HT-29 (cell line): ENCODE measurements around the gene CAP1. TPM values are rescaled to one million over a fixed set of nuclear protein-coding genes. Genes with fewer than 3 reads are reported as not detected.

Experiments
- DNase-seq: peaks from one replicate; pipeline ENCODE4 v3.0.0-alpha.2; 2015; ENCODE audit warnings: low spot score
- total RNA-seq: library from RNA; depleted of rRNA; stranded (reverse); fragments of >200 nt; shearing (Covaris generic); gene quantifications from 2 replicates; pipeline ENCODE4 v1.2.3, GENCODE V29; 2014

The CAP1 gene
- total RNA-seq, 1 experiment from 2014 or later: 169 TPM

- DNase-seq: no peak
Measured at GRCh38 chr1:40058453-40059337, 18.2 kb downstream of the CAP1 start.

GRCh38 chr1:40059338-40059959, 18.9 kb downstream of the CAP1 start:
- peak; percentile 37 for DNase-seq

- no peak for DNase-seq
Measured at GRCh38 chr1:40059960-40060750, 19.6 kb downstream of the CAP1 start.

- DNase-seq: no peak
Measured at GRCh38 chr1:40064797-40065499, 24.4 kb downstream of the CAP1 start.

- no peak for DNase-seq
Measured at GRCh38 chr1:40067023-40067422, 26.5 kb downstream of the CAP1 start.

GRCh38 chr1:40067851-40068250, 27.3 kb downstream of the CAP1 start:
- no peak for DNase-seq

- DNase-seq: no peak
Measured at GRCh38 chr1:40072142-40072541, 31.6 kb downstream of the CAP1 start.

GRCh38 chr1:40073062-40073461, 32.5 kb downstream of the CAP1 start:
- DNase-seq: no peak

GRCh38 chr1:40075266-40075665, 34.7 kb downstream of the CAP1 start:
- DNase-seq: no peak

- no peak for DNase-seq
Measured at GRCh38 chr1:40076895-40077312, 36.4 kb downstream of the CAP1 start.

GRCh38 chr1:40078512-40079333, 38.2 kb downstream of the CAP1 start:
- DNase-seq: peak; percentile 96

GRCh38 chr1:40079774-40080400, 39.4 kb downstream of the CAP1 start:
- no peak for DNase-seq

GRCh38 chr1:40081871-40082270, 41.3 kb downstream of the CAP1 start:
- no peak for DNase-seq

GRCh38 chr1:40084750-40085149, 44.2 kb downstream of the CAP1 start:
- peak; percentile 86 for DNase-seq

GRCh38 chr1:40090652-40091355, 50.3 kb downstream of the CAP1 start:
- DNase-seq: no peak

GRCh38 chr1:40092241-40092640, 51.7 kb downstream of the CAP1 start:
- no peak for DNase-seq

GRCh38 chr1:40092706-40093639, 52.4 kb downstream of the CAP1 start:
- no peak for DNase-seq

GRCh38 chr1:40094466-40095110, 54.1 kb downstream of the CAP1 start:
- DNase-seq: no peak
